HUES48 (cell line): ENCODE data around the gene GMPR2.

Source experiments
- H3K27ac ChIP-seq: one replicate; pipeline ENCODE4 v1.7.0; 2013; ENCODE audit warnings: low read depth, low read length, inconsistent platforms
- H3K27me3 ChIP-seq: 2 replicates; pipeline ENCODE4 v1.6.1; 2013; ENCODE audit warnings: mild to moderate bottlenecking, low read length; ENCODE audit not compliant: control insufficient read depth, insufficient read depth
- H3K36me3 ChIP-seq: 2 replicates; pipeline ENCODE4 v1.6.1; 2013; ENCODE audit warnings: low read length; ENCODE audit not compliant: control insufficient read depth, insufficient read depth
- H3K4me1 ChIP-seq: 2 replicates; pipeline ENCODE4 v1.6.1; 2013; ENCODE audit warnings: mild to moderate bottlenecking, low read length; ENCODE audit not compliant: control insufficient read depth, insufficient read depth
- H3K4me3 ChIP-seq: 2 replicates; pipeline ENCODE4 v1.5.1; 2013; ENCODE audit warnings: mild to moderate bottlenecking, low read depth, low read length
- H3K9ac ChIP-seq: 2 replicates; pipeline ENCODE4 v1.6.1; 2013; ENCODE audit warnings: mild to moderate bottlenecking, low read depth, low read length, moderate library complexity
- H3K9me3 ChIP-seq: 2 replicates; pipeline ENCODE4 v1.6.1; 2013; ENCODE audit warnings: low read length; ENCODE audit not compliant: control insufficient read depth, insufficient read depth

GMPR2 gene

DNA sequence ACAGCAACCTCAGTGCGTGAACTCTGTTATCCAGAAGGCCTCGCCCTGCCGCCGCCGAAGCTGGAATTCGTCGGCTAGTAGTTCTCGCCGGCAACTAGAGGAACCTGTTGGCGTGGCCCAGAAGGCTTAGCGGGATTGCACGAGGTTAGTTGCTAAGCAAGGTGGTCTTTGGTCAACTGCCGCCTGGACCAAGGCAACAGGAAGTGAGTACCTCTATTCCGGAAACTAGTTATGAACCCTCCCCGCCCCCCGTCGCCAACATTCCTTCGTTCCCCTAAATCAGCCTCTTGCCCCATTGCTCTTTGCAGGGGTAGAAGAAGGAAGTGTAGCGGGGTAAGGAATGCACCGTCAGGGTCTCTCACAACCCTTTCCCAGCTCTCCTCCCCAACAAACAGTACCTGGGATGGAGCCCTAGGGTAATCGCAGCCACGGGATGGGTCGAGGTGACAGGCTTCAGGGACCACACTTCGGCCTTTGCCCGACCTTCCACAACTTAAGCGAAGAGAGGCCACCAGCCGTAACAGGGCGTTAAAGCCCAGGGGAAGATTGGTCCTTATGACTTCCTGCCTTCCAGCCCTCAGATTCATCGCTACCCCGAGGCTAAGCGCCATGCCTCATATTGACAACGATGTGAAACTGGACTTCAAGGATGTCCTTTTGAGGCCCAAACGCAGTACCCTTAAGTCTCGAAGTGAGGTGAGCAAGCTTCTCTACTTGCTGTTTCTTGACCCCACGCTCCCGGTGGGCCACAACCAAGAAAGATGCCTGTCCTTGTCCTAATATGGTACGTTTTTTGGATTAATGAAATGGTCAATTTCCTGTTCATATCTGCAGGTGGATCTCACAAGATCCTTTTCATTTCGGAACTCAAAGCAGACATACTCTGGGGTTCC is at the start of gene GMPR2:
GMPR2 (plus strand) TSS at position 285 of the 893 bp plus-strand sequence; CDS start at position 610, 325 bp downstream.
- peak within 1 kb of the TSS; percentile 96 for H3K27ac ChIP-seq
- H3K4me1 ChIP-seq = peaks cover 11% of the 10 kb centered on the region
- peaks cover 43% of the 10 kb centered on the region for H3K36me3 ChIP-seq
- no peaks in the 10 kb centered on the region for H3K9me3 ChIP-seq
- no peaks in the 10 kb centered on the region for H3K27me3 ChIP-seq
- H3K9ac ChIP-seq = peak within 1 kb of the TSS; percentile 78
- peak within 1 kb of the TSS; percentile 97 for H3K4me3 ChIP-seq

DNA sequence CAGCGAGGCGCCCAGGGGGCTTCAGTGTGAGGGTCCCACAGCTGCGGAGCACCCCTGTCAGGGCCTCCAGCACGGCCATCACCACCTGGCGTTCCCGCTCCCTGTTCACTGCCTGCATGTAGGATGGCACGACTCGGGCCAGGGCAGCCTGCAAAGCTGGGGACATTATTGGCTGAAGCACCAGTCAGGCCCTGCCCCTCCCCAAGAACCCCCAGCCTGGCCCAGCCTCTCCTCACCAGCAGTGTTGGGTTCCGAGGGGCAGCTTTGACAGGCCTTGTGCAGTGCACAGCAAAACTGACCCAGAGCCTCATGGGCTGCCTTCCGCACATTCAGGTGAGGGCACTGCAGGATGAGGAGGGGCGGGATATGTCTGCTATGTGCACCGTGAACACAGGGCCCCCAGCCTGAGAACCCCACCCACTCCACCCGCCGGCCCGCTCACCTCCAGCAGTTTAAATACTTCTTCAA is 49.7 kb upstream of the GMPR2 start:
- peaks cover 95% of the 10 kb centered on the region for H3K36me3 ChIP-seq
- H3K27me3 ChIP-seq = no peaks in the 10 kb centered on the region
- H3K4me1 ChIP-seq = peaks cover 3% of the 10 kb centered on the region
- H3K4me3 ChIP-seq = no peak overlapping the region
- H3K9me3 ChIP-seq = no peaks in the 10 kb centered on the region
- no peak overlapping the region for H3K9ac ChIP-seq
- H3K27ac ChIP-seq = no peak overlapping the region

DNA sequence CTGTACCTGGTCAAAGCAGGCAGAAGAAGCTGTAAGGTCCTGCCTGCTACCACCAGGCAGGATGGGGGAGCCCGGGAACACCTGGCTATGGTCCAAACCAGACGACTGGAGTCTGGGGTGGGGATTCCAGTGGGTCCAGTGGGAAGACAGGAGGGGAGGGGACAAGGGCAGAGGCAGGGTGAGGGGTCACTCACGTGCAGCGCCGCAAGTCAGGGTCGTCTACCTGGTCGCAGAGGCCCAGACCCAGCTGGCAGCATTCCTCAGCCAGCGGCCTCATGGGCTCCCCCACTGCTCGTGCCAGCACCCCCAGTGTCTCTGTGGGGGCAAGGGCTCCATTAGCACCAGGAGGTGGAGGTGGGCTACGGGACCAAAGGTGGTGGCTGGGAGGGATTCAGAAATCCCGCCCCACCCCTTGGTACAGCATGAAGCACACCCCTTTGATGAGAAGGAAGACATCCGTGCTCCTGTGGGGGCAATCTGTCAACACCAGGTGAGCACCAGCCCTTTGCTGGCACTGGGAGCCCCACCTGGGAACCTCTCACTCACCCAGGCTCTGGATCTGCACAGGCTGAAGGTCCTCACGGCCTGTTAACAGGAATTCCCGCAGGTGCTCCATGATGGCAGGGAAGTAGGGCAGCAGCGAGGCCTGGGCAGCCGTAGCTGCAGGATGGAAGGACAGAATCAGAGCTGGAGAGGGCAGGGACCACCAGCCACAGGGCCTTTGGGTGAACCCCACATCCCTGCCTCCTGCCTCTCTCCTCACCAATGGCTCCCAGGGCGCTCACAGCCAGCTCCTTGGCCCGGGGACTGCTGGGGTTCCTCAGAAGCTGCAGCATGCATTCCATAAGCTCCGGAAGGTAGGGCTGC is 48.4 kb upstream of the GMPR2 start:
- no peak overlapping the region for H3K4me3 ChIP-seq
- no peaks in the 10 kb centered on the region for H3K9me3 ChIP-seq
- peaks cover 82% of the 10 kb centered on the region for H3K36me3 ChIP-seq
- peaks cover 3% of the 10 kb centered on the region for H3K4me1 ChIP-seq
- no peak overlapping the region for H3K9ac ChIP-seq
- H3K27me3 ChIP-seq = no peaks in the 10 kb centered on the region
- no peak overlapping the region for H3K27ac ChIP-seq

DNA sequence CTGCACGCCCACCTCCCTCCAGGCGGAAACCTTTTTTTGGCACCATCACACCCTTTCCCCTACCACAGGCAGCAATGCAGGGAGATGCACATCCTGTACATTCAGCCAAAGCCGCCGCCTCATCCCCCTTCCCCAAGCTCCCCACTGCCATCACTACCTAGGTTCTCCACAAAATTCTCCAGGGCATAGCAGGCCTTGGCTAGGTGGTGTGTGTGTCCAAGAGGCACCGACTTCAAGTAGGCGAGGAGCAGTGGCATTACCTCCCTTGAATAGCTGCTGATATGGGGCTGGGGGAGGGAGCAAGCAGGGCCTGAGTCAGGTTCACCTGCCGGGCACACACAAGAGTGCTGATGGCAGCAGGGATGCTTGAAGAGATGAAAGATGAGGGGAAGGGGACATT is 47.7 kb upstream of the GMPR2 start:
- H3K27ac ChIP-seq = no peak overlapping the region
- H3K36me3 ChIP-seq = peaks cover 75% of the 10 kb centered on the region
- H3K9ac ChIP-seq = no peak overlapping the region
- no peaks in the 10 kb centered on the region for H3K27me3 ChIP-seq
- peaks cover 3% of the 10 kb centered on the region for H3K4me1 ChIP-seq
- H3K9me3 ChIP-seq = no peaks in the 10 kb centered on the region
- no peak overlapping the region for H3K4me3 ChIP-seq

DNA sequence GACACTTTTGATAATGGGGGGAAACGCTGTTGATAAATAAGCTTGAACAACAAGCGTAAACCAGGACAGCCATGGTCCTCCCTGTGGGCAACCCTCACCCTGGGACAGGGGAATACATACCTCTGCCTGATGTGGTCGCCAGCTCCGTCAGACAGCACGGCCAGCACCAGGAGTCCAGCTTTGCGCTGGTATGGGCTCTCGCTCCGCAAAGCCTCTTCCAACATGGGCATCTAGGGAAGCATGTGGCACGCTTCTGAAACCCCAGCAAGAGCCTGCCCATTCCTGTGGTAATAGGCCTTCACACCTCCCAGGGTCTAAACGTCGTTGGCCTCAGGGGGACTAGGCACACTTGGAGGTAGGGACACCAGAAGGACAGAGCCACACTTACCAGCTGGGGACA is 47.0 kb upstream of the GMPR2 start:
- no peak overlapping the region for H3K9ac ChIP-seq
- no peak overlapping the region for H3K4me3 ChIP-seq
- peaks cover 68% of the 10 kb centered on the region for H3K36me3 ChIP-seq
- no peaks in the 10 kb centered on the region for H3K27me3 ChIP-seq
- H3K4me1 ChIP-seq = peaks cover 3% of the 10 kb centered on the region
- H3K9me3 ChIP-seq = no peaks in the 10 kb centered on the region
- H3K27ac ChIP-seq = no peak overlapping the region

DNA sequence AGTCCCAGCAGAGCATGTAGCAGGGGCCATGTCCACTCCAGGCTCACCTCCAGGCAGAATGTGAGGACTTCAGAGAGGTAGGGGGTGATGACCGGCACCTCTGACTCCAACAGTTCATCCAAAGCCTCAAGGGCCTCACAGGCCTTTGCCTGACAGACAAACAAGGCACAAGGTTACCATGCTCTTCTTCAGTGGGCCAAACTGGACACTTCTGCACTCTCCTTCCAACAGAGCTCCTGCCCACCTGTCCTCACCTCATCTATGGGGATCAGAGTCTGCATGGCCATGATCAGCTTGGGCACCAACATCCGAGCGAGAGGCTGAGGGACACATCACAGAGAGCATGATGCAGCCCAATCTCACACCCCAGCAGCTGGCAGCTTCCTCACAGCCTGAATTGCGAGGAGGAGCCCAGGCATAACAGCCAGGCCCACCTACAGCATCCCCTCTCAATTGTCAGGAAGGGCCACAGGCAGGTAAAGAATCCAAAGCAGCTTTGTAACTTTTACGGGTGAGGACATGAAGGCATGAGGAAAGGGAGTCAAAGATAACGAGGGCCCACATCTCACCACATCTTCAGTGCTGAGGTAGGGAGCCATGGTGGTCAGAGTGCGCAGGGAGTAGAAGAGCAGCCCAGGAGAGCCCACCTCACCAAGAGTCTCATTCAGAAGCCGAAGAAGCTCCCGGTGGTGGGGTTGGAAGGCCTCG is 45.7 kb upstream of the GMPR2 start:
- H3K9me3 ChIP-seq = no peaks in the 10 kb centered on the region
- peaks cover 3% of the 10 kb centered on the region for H3K4me1 ChIP-seq
- no peaks in the 10 kb centered on the region for H3K27me3 ChIP-seq
- no peak overlapping the region for H3K27ac ChIP-seq
- no peak overlapping the region for H3K4me3 ChIP-seq
- no peak overlapping the region for H3K9ac ChIP-seq
- peaks cover 64% of the 10 kb centered on the region for H3K36me3 ChIP-seq

DNA sequence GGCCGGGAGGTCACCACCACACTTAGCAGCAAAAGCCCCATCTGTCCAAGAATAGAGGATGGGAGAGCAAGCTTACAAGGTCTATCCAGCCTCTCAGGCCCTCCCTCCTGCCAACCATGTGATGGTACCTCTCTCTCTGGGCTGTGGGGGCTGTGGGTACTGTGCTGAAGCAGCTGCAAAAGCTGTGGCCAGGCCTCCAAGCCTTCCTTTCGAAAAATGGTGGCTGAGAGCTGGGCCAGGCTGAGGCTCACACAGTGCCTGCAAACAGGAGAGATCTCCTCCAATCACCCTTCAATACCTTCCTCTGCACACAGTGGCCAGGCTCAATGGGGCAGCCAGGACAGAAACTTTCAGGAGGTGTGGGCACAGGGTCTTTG is 45.2 kb upstream of the GMPR2 start:
- Histone ChIP-seq H3K4me1 (peaks cover 3% of the 10 kb centered on the region), H3K9me3 (no peaks in the 10 kb centered on the region), H3K4me3 (peak overlapping the region; percentile 89), H3K27me3 (no peaks in the 10 kb centered on the region), H3K9ac (no peak overlapping the region), H3K36me3 (peaks cover 64% of the 10 kb centered on the region), H3K27ac (no peak overlapping the region)

DNA sequence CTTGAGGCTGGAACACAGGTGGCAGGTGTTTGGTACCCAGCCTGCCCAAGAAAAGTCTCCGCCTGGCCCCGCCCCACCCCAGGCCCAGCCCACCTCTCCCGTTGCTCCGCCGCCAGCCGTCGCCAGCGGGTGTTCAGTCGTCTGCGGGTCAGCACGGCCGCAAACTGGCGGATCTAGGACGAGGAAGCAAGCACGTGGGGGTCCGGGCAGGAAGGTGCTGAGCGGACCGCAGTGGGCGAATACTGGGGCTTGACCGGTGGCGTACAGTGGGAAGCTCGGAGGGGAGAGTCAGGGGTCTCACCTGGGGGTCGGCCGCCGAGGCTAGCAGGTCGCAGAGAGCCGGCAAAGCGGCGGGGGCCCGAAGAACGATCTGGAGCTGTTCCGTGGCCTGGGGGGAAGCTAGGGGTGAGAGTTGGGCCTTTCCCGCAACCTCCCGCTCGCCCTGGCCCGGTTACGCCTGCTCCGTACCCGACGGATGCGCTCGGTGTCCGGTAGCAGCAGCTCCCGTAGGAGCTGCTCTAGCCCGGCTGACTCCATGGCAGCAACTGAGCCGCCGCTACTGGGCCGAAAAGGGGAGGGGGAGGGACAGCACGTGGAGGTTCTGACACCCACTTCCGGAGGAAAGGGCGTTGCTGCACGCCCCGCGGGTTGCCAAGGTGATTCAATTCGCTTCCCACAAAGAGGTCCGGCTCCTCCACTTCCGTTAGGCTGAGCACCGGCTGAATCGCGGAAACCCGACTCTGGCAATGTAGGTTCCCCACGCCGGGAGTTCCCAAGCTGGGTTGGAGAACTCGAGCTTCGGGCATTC is 44.3 kb upstream of the GMPR2 start, which contains the start of gene IPO4:
IPO4 (minus strand) TSS at position 566 of the 808 bp plus-strand sequence; CDS start at position 537, 29 bp downstream.
- peaks cover 3% of the 10 kb centered on the region for H3K4me1 ChIP-seq

DNA sequence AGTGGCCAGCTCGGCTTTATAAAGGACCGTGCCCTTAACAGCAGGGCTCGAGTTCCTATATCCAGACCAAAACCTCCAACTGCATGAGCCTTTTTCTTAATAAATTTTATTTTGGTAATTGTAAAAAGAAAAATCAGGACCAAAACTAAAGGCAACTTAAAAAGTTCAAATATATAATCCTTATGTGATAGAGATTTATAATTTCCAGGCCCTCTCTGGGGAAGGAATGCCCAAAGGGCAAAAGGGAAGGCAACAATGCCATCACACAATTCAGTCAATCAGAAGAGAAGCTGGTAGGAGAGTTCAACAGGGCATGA is 43.7 kb upstream of the GMPR2 start:
- H3K36me3 ChIP-seq = peaks cover 56% of the 10 kb centered on the region
- H3K27ac ChIP-seq = peak overlapping the region; percentile 43
- H3K4me3 ChIP-seq = peak overlapping the region; percentile 44
- peaks cover 3% of the 10 kb centered on the region for H3K4me1 ChIP-seq
- no peaks in the 10 kb centered on the region for H3K27me3 ChIP-seq
- no peaks in the 10 kb centered on the region for H3K9me3 ChIP-seq
- H3K9ac ChIP-seq = no peak overlapping the region

More for the DNA sequence above, 44.3 kb upstream of the GMPR2 start, which contains the start of gene IPO4:
- Histone ChIP-seq H3K9ac (peak within 1 kb of the TSS; percentile 70), H3K4me3 (peak within 1 kb of the TSS; percentile 89), H3K27me3 (no peaks in the 10 kb centered on the region), H3K36me3 (peaks cover 61% of the 10 kb centered on the region), H3K9me3 (no peaks in the 10 kb centered on the region), H3K27ac (peak within 1 kb of the TSS; percentile 86)

DNA sequence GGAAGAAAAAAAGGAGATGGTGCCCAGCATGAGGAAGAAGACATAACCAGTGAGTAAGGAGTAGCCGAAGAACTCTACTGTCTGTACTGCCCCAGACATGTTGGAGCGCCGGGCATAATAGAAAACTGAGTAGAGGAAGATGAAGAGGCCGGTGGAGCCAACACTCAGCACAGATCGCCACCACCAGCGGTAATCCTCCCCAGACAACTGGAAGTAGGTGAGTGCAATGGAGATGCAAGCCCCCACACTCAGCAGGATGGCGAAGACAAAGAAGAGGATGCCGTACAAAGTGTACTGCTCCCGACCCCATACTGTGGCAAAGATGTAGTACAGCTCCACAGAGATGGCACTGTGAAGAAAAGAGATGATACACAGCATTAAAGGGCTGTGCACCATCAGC is 43.3 kb upstream of the GMPR2 start:
- peaks cover 5% of the 10 kb centered on the region for H3K4me1 ChIP-seq
- H3K9me3 ChIP-seq = no peaks in the 10 kb centered on the region
- no peak overlapping the region for H3K27ac ChIP-seq
- H3K27me3 ChIP-seq = no peaks in the 10 kb centered on the region
- H3K36me3 ChIP-seq = peaks cover 52% of the 10 kb centered on the region
- peak overlapping the region; percentile 44; the same call in 1 of the 2 replicates for H3K4me3 ChIP-seq
- no peak overlapping the region for H3K9ac ChIP-seq
